HEK293 (cell line): ENCODE data around the gene CAMK2D.

Experiments used
- ZBTB7A ChIP-seq: fragments of 450-650 bp; formaldehyde crosslinking; IDR thresholded peaks from 2 replicates; pipeline ENCODE4 v1.5.1; 2016; ENCODE audit warnings: low read depth, missing biosample characterization, missing genetic modification characterization
- ZNF157 ChIP-seq: fragments of 450-650 bp; formaldehyde crosslinking; IDR thresholded peaks from 2 replicates; pipeline ENCODE4 v1.5.1; 2016; ENCODE audit warnings: missing biosample characterization, missing genetic modification characterization
- ZNF561 ChIP-seq: fragments of 450-650 bp; IDR thresholded peaks from 2 replicates; pipeline ENCODE4 v1.5.1; 2018; ENCODE audit warnings: missing biosample characterization, missing genetic modification characterization, borderline replicate concordance
- TF ChIP-seq, protein P1 (sequence below): fragments of 450-650 bp; formaldehyde crosslinking; IDR thresholded peaks from 2 replicates; pipeline ENCODE4 v1.5.1; 2016; ENCODE audit warnings: missing biosample characterization, missing genetic modification characterization

DNA sequence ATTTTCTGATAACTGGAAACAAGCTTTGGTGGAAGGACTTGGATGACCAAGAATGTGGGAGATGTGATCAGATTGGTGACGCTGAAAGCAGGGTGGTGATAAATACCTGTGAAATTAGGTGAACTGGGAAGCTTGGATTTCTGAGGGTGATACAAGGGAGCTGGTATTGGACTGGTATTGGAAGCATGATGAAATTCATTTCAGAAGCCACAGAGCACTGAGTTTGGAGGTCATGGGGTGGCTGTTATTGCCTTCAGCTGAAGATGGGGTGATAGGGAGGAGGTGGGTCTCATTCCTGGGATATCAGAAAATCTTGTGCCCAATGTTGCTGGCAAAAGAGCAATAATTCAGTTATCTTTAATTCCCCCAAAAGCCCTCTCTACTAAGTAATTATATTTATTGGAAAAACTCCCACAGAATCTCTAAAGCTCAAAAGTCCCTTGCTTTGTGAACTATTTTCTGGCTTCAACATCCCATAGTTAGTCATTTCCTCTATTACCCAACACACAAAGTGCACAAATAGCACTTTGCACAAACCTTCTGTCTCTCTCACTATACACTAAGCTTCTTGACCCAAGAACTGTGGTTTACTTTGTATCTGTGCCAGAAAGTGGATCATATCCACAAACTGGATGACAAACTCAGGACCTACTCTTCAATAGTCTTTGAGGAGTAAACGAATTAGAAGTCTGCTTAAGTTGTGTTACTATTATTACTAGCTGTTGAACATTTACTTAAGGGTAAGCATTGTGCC is 23.1 kb upstream of the CAMK2D start:
- TF ChIP-seq ZNF561 (tag by site-specific recombination) (no peak), ZBTB7A (tag by site-specific recombination) (no peak), ZNF157 (no peak)
- TF ChIP-seq, protein P1, sequence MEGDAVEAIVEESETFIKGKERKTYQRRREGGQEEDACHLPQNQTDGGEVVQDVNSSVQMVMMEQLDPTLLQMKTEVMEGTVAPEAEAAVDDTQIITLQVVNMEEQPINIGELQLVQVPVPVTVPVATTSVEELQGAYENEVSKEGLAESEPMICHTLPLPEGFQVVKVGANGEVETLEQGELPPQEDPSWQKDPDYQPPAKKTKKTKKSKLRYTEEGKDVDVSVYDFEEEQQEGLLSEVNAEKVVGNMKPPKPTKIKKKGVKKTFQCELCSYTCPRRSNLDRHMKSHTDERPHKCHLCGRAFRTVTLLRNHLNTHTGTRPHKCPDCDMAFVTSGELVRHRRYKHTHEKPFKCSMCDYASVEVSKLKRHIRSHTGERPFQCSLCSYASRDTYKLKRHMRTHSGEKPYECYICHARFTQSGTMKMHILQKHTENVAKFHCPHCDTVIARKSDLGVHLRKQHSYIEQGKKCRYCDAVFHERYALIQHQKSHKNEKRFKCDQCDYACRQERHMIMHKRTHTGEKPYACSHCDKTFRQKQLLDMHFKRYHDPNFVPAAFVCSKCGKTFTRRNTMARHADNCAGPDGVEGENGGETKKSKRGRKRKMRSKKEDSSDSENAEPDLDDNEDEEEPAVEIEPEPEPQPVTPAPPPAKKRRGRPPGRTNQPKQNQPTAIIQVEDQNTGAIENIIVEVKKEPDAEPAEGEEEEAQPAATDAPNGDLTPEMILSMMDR (tag by site-specific recombination), result no peak
